ENCODE data around the gene HOXA9. TPM values are rescaled to one million over a fixed set of nuclear protein-coding genes. Genes with fewer than 3 reads are reported as not detected.

The HOXA9 gene
- polyA plus RNA-seq, 1 donor (not counting 4 experiments of a cell fraction or from before 2014, with no cell fraction given) = 28.1 TPM

DNA sequence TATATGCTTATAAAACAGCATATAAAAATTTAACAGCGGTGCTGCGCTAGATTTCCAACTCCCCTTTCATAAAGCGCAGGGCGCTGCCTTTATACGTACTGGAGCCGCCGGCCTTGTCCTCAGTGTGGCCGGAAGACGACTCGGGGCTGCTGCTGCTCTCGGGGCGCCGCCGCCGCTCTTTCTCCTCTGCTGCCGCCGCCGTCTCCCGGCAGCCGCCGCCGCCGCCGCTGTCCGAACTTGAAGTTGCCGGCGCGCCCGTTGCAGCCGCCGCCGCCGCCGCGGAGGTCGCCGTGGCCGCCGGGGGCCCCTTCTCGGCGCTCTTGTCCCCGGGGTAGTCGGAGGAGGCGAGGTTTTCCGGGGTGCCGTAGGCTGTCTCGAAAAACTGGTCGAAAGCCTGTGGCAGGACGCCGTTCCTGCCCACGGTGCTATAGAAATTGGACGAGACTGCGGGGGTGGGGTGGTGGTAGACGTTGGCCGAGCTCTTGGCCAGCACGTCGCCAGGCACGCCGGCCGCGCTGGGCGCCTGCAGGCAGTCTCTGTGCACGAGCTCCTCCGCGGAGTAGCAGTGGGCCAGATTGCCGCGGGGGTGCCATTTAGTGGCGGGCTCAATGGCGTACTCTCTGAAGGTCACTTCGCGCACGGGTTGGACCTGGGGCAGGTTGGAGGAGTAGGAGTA is 19.1 kb upstream of the HOXA9 start:
- Histone ChIP-seq H3K27ac (ENCODE audit: control insufficient read depth, insufficient read depth, low read length) (no peak overlapping the region), H2AFZ (ENCODE audit: control insufficient read depth, low read length) (peak overlapping the region; percentile 74), H3K27me3 (ENCODE audit: control insufficient read depth, extremely low read depth, insufficient read depth, low read length) (peaks cover 71% of the 10 kb centered on the region), H4K20me1 (ENCODE audit: control insufficient read depth, extremely low read depth, insufficient read depth, low read length) (no peaks in the 10 kb centered on the region), H3K9ac (ENCODE audit: control insufficient read depth, extremely low read depth, insufficient read depth, low read length) (peak overlapping the region; percentile 60), H3K36me3 (ENCODE audit: control insufficient read depth in 2 of 2, extremely low read depth in 1 of 2, insufficient read depth in 2 of 2, low read length in 2 of 2) (no peaks in the 10 kb centered on the region), H3K9me3 (ENCODE audit: control insufficient read depth, low read depth, low read length) (no peaks in the 10 kb centered on the region), H3K79me2 (ENCODE audit: control insufficient read depth, insufficient read depth, low read length) (no peaks in the 10 kb centered on the region), H3K9me1 (ENCODE audit: control insufficient read depth, extremely low read depth, insufficient read depth, low read length) (no peaks in the 10 kb centered on the region), H3K4me2 (ENCODE audit: control insufficient read depth, extremely low read depth, insufficient read depth, low read depth, low read length) (peak overlapping the region; percentile 79), H3K4me1 (ENCODE audit: control insufficient read depth, extremely low read depth, insufficient read depth, low read length) (peaks cover 15% of the 10 kb centered on the region), H3K4me3 (ENCODE audit: control insufficient read depth in 2 of 3, extremely low read depth in 1 of 3, insufficient read depth in 2 of 3, low read depth in 1 of 3, low read length in 3 of 3) (peak overlapping the region; percentile 34 to 74 (median 44))
- TF ChIP-seq EZH2 (IDR thresholded peaks at IDR 0.05; ENCODE audit: low read length) = peak; percentile 16
- TF ChIP-seq, protein P1, sequence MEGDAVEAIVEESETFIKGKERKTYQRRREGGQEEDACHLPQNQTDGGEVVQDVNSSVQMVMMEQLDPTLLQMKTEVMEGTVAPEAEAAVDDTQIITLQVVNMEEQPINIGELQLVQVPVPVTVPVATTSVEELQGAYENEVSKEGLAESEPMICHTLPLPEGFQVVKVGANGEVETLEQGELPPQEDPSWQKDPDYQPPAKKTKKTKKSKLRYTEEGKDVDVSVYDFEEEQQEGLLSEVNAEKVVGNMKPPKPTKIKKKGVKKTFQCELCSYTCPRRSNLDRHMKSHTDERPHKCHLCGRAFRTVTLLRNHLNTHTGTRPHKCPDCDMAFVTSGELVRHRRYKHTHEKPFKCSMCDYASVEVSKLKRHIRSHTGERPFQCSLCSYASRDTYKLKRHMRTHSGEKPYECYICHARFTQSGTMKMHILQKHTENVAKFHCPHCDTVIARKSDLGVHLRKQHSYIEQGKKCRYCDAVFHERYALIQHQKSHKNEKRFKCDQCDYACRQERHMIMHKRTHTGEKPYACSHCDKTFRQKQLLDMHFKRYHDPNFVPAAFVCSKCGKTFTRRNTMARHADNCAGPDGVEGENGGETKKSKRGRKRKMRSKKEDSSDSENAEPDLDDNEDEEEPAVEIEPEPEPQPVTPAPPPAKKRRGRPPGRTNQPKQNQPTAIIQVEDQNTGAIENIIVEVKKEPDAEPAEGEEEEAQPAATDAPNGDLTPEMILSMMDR (optimal IDR thresholded peaks at IDR 0.05 in 1 of 3, IDR thresholded peaks at IDR 0.05 in 1 of 3, conservative IDR thresholded peaks at IDR 0.05 in 1 of 3; ENCODE audit: extremely low read depth in 1 of 3, insufficient read depth in 2 of 3, low read length in 3 of 3) = no peak
- dilution Hi-C loops (cut with MboI; ENCODE audit: extremely low pct_ligation_motif_present, low sequenced_read_pairs) = no loop called here
- FAIRE-seq (no peak), DNase-seq (ENCODE audit: low read depth, low spot score) (no peak)

DNA sequence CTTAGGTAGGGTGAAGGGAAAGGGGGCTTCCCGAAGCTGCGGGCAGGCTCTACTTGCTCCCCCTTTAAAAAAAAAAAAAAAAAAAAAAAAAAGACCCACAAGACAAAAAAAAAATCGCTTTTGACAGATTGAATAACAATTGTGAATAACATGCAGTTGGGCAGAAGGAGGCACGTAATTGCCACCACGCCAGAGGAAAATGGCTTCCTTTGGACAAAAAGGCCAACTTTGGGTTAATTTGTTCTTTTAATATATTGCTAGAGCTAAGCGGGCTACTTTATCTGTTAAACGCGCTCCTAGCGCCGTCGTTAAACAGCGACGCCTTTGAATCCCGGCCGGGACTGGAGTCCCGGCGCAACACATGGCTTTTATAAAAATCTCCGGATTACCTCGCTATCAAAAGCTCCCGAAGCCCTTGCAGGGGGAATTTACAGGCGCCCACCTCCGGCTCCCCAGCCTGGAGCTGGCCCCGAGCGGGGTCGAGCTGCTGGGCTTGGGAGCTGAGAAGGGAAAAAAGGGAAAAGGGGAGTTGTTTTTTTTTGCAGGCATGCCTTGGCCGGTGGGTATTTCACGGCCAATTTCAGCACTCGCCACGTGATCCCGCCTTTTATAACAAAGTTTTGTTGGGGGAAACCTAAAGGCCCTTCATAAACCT is 18.5 kb upstream of the HOXA9 start:
- dilution Hi-C loops (cut with MboI; ENCODE audit: extremely low pct_ligation_motif_present, low sequenced_read_pairs) = no loop called here
- peak overlapping the region; percentile 79 for H3K4me2 ChIP-seq (ENCODE audit: control insufficient read depth, extremely low read depth, insufficient read depth, low read depth, low read length)
- no peaks in the 10 kb centered on the region for H3K79me2 ChIP-seq (ENCODE audit: control insufficient read depth, insufficient read depth, low read length)
- peaks cover 17% of the 10 kb centered on the region for H3K4me1 ChIP-seq (ENCODE audit: control insufficient read depth, extremely low read depth, insufficient read depth, low read length)
- TF ChIP-seq EZH2 (IDR thresholded peaks at IDR 0.05; ENCODE audit: low read length) = peak; percentile 62
- TF ChIP-seq, protein P1 (optimal IDR thresholded peaks at IDR 0.05 in 1 of 3, IDR thresholded peaks at IDR 0.05 in 1 of 3, conservative IDR thresholded peaks at IDR 0.05 in 1 of 3; ENCODE audit: extremely low read depth in 1 of 3, insufficient read depth in 2 of 3, low read length in 3 of 3) = no peak
- DNase-seq (ENCODE audit: low read depth, low spot score) (no peak), FAIRE-seq (no peak)
- H3K9me3 ChIP-seq (ENCODE audit: control insufficient read depth, low read depth, low read length) = no peaks in the 10 kb centered on the region
- H3K9me1 ChIP-seq (ENCODE audit: control insufficient read depth, extremely low read depth, insufficient read depth, low read length) = no peaks in the 10 kb centered on the region
- no peaks in the 10 kb centered on the region for H4K20me1 ChIP-seq (ENCODE audit: control insufficient read depth, extremely low read depth, insufficient read depth, low read length)
- H3K36me3 ChIP-seq (ENCODE audit: control insufficient read depth in 2 of 2, extremely low read depth in 1 of 2, insufficient read depth in 2 of 2, low read length in 2 of 2) = no peaks in the 10 kb centered on the region
- peak overlapping the region; percentile 60 for H3K9ac ChIP-seq (ENCODE audit: control insufficient read depth, extremely low read depth, insufficient read depth, low read length)
- peaks cover 65% of the 10 kb centered on the region for H3K27me3 ChIP-seq (ENCODE audit: control insufficient read depth, extremely low read depth, insufficient read depth, low read length)
- peak overlapping the region; percentile 34 to 74 (median 44) for H3K4me3 ChIP-seq (ENCODE audit: control insufficient read depth in 2 of 3, extremely low read depth in 1 of 3, insufficient read depth in 2 of 3, low read depth in 1 of 3, low read length in 3 of 3)
- H2AFZ ChIP-seq (ENCODE audit: control insufficient read depth, low read length) = peak overlapping the region; percentile 20
- no peak overlapping the region for H3K27ac ChIP-seq (ENCODE audit: control insufficient read depth, insufficient read depth, low read length)

All from keratinocyte (primary cell).